Peyer's patch (tissue), 4 donors: Measurements from ENCODE around the gene PDE4D.

ENCODE experiments used
- CTCF ChIP-seq, 6 experiments: fragments of 450-650 bp in 4 of 6; fragments of 200-600 bp in 2 of 6; sonication (generic) in 1 of 6; IDR thresholded peaks; one replicate each; pipeline ENCODE4 v1.5.1; 2017 to 2019; ENCODE audit warnings: antibody characterized with exemption in 6 of 6, mild to moderate bottlenecking in 3 of 6, moderate library complexity in 1 of 6
- POLR2A ChIP-seq, 2 donors: fragments of 450-650 bp; IDR thresholded peaks; one replicate each; pipeline ENCODE4 v1.5.1; 2017; ENCODE audit warnings: antibody characterized with exemption in 2 of 2, mild to moderate bottlenecking in 2 of 2, moderate library complexity in 2 of 2

DNA sequence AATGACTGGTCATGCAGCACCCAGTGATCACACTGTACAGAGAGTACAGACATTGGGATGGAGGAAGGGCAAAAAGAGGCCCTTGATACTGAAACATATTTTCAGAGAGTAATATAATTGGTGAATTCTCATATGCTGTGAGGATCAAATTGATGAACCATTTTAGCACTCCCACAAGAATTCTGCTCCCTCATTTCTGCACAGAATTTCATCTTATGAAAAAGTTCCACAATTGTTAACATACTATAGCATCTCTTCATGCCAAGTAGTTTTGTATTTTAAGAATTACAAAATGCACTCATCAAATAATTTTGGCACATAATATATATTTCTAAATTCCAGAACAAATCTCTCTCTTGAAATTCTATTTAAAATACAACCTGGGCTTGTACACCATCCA lies 351.2 kb downstream of the PDE4D start:
- TF ChIP-seq CTCF (IDR thresholded peaks at IDR 0.05) (no peak), POLR2A (IDR thresholded peaks at IDR 0.05) (no peak)
